ENCODE data around the gene LPAR1.

DNA sequence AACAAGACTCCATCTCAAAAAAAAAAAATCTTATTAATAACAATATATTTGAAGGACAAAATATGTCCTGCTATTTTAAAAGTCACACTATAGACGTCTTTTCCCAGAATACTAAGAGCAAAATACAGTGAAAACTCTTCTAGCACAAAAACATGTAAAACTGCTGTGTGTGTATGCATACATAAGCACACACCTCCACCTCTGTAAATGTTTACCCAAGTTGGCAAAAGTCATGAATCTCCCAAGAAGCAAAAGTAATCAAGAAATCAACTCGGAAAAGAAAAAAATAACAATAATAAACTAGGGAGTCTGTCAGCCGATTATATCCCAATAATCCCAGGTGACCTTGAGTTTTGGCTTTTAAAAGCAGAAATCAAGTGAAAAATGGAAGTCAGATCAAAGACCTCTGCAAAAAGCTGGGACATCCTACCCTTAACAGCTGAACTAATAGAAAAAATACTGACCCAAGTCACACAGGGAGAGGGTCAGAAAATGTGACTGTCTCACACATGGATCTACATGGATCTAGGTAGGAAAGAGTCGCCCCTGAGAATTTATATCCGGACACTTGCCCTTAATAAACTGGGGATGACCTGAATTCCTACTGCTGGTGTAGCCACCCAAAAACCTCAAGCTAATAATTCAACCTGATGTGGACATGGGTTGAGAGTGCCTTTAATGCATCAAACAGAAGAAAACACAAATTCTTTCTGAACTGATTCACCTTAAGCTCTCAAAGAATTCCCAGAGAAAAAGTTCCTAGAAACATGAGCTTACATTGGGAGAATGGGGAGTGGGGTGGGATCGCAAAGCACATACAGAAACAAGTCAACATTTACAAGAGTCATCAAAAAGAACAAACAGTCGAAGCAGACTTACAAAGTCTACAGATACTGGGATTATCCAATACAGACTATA lies 29.9 kb downstream of the LPAR1 start:
- TF ChIP-seq, protein P1, sequence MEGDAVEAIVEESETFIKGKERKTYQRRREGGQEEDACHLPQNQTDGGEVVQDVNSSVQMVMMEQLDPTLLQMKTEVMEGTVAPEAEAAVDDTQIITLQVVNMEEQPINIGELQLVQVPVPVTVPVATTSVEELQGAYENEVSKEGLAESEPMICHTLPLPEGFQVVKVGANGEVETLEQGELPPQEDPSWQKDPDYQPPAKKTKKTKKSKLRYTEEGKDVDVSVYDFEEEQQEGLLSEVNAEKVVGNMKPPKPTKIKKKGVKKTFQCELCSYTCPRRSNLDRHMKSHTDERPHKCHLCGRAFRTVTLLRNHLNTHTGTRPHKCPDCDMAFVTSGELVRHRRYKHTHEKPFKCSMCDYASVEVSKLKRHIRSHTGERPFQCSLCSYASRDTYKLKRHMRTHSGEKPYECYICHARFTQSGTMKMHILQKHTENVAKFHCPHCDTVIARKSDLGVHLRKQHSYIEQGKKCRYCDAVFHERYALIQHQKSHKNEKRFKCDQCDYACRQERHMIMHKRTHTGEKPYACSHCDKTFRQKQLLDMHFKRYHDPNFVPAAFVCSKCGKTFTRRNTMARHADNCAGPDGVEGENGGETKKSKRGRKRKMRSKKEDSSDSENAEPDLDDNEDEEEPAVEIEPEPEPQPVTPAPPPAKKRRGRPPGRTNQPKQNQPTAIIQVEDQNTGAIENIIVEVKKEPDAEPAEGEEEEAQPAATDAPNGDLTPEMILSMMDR (conservative IDR thresholded peaks at IDR 0.05 in 1 of 2, IDR thresholded peaks at IDR 0.05 in 1 of 2; ENCODE audit: extremely low read depth in 1 of 2, insufficient read depth in 1 of 2, low read depth in 1 of 2, low read length in 2 of 2): no peak
- TF ChIP-seq EZH2 (IDR thresholded peaks at IDR 0.05; ENCODE audit: borderline replicate concordance, low read length): no peak

Data from mammary epithelial cell (primary cell).